ENCODE results near the gene LHFPL3.
A peak's percentile ranks its signal among the peaks of the same experiment; 100 is the strongest.

The LHFPL3 gene

GRCh38 chr7:104758504-104758903 is 430.1 kb downstream of the LHFPL3 start:
- DNase-seq = no peak

- DNase-seq = no peak
Observed at GRCh38 chr7:104761892-104762291, 433.5 kb downstream of the LHFPL3 start.

- DNase-seq = no peak
Observed at GRCh38 chr7:104767113-104767512, 438.7 kb downstream of the LHFPL3 start.

- no peak for DNase-seq
Observed at GRCh38 chr7:104767826-104768536, 439.6 kb downstream of the LHFPL3 start.

GRCh38 chr7:104772405-104773345 is 444.3 kb downstream of the LHFPL3 start:
- no peak for DNase-seq

GRCh38 chr7:104773796-104774195 is 445.4 kb downstream of the LHFPL3 start:
- DNase-seq = no peak

GRCh38 chr7:104775531-104775930 is 447.1 kb downstream of the LHFPL3 start:
- DNase-seq = no peak

GRCh38 chr7:104777301-104777800 is 448.9 kb downstream of the LHFPL3 start:
- no peak for DNase-seq

GRCh38 chr7:104779888-104780287 is 451.5 kb downstream of the LHFPL3 start:
- no peak for DNase-seq

GRCh38 chr7:104784686-104785085 is 456.3 kb downstream of the LHFPL3 start:
- DNase-seq = no peak

- no peak for DNase-seq
Observed at GRCh38 chr7:104789780-104790179, 461.4 kb downstream of the LHFPL3 start.

GRCh38 chr7:104790440-104790839 is 462.0 kb downstream of the LHFPL3 start:
- no peak for DNase-seq

GRCh38 chr7:104791080-104791479 is 462.7 kb downstream of the LHFPL3 start:
- DNase-seq = no peak

- DNase-seq = no peak
Observed at GRCh38 chr7:104793066-104793465, 464.7 kb downstream of the LHFPL3 start.

- no peak for DNase-seq
Observed at GRCh38 chr7:104794154-104794553, 465.8 kb downstream of the LHFPL3 start.

GRCh38 chr7:104794589-104794988 is 466.2 kb downstream of the LHFPL3 start:
- no peak for DNase-seq

- no peak for DNase-seq
Observed at GRCh38 chr7:104795086-104795485, 466.7 kb downstream of the LHFPL3 start.

GRCh38 chr7:104795616-104796398 is 467.4 kb downstream of the LHFPL3 start:
- no peak for DNase-seq

GRCh38 chr7:104800307-104800706 is 471.9 kb downstream of the LHFPL3 start:
- DNase-seq = no peak

GRCh38 chr7:104801022-104801421 is 472.6 kb downstream of the LHFPL3 start:
- no peak for DNase-seq

- DNase-seq = no peak
Observed at GRCh38 chr7:104803931-104804330, 475.5 kb downstream of the LHFPL3 start.

GRCh38 chr7:104804696-104805095 is 476.3 kb downstream of the LHFPL3 start:
- DNase-seq = peak; percentile 4
